Activated gamma-delta T cell (primary cell): ENCODE results near the gene GLMP.
"Not testable (repeated sequence)": the region's sequence is repeated elsewhere in the genome, so short reads cannot be mapped to it uniquely, and the experiment has no call there.

ENCODE experiments used
- DNase-seq: peaks from one replicate; lab custom pipeline; 2025; lab: John Stamatoyannopoulos, UW
- total RNA-seq, 2 donors: gene quantifications; one replicate each; lab custom pipeline; 2026; lab: John Stamatoyannopoulos, UW

The GLMP gene
- 12.2 to 16.1 reads per million in 2 donors for total RNA-seq

- no peak for DNase-seq
Measured at GRCh38 chr1:156295391-156295947, at the start of gene GLMP. Gene GLMP (minus strand): TSS chr1:156295679. CDS start chr1:156295645, 34 bp downstream.

GRCh38 chr1:156344409-156344808 lies 48.9 kb upstream of the GLMP start:
- no peak for DNase-seq

GRCh38 chr1:156342166-156342955 lies 46.9 kb upstream of the GLMP start:
- DNase-seq, result no peak

- DNase-seq, result peak; percentile 94
Measured at GRCh38 chr1:156338180-156338976, 42.9 kb upstream of the GLMP start, which contains the start of the genes CCT3 and TSACC. Gene CCT3 (minus strand): TSS chr1:156338292. CDS start chr1:156338184, 108 bp downstream. Gene TSACC (plus strand): TSS chr1:156338526. CDS start chr1:156339758, 1,232 bp downstream.

- no peak for DNase-seq
Measured at GRCh38 chr1:156337888-156338179, 42.4 kb upstream of the GLMP start.

GRCh38 chr1:156337052-156337887 lies 41.8 kb upstream of the GLMP start:
- no peak for DNase-seq

- DNase-seq, result no peak
Measured at GRCh38 chr1:156336242-156336641, 40.8 kb upstream of the GLMP start.

GRCh38 chr1:156323179-156323578 lies 27.7 kb upstream of the GLMP start:
- not testable (repeated sequence) for DNase-seq

GRCh38 chr1:156320560-156320959 lies 25.1 kb upstream of the GLMP start:
- no peak for DNase-seq

- DNase-seq, result no peak
Measured at GRCh38 chr1:156319664-156320063, 24.2 kb upstream of the GLMP start.

- no peak for DNase-seq
Measured at GRCh38 chr1:156316909-156317308, 21.4 kb upstream of the GLMP start.

GRCh38 chr1:156310962-156311361 lies 15.5 kb upstream of the GLMP start:
- DNase-seq, result no peak

GRCh38 chr1:156308078-156308477 lies 12.6 kb upstream of the GLMP start:
- DNase-seq, result no peak

GRCh38 chr1:156305215-156305614 lies 9.7 kb upstream of the GLMP start:
- no peak for DNase-seq

- DNase-seq, result no peak
Measured at GRCh38 chr1:156303241-156303640, 7.8 kb upstream of the GLMP start.

- DNase-seq, result no peak
Measured at GRCh38 chr1:156298852-156299357, 3.4 kb upstream of the GLMP start, which contains the start of gene VHLL. Gene VHLL (minus strand): TSS chr1:156299307. CDS start chr1:156299189, 118 bp downstream.

GRCh38 chr1:156293895-156294294 lies 1.6 kb downstream of the GLMP start:
- no peak for DNase-seq

- no peak for DNase-seq
Measured at GRCh38 chr1:156293098-156293434, 2.4 kb downstream of the GLMP start.

- DNase-seq, result no peak
Measured at GRCh38 chr1:156291226-156292061, 4.0 kb downstream of the GLMP start.

- no peak for DNase-seq
Measured at GRCh38 chr1:156289857-156290256, 5.6 kb downstream of the GLMP start.

GRCh38 chr1:156286061-156286460 lies 9.4 kb downstream of the GLMP start:
- no peak for DNase-seq
